GM21360 (cell line): Measurements from ENCODE around the gene ZSCAN1.

Source experiments
- ATAC-seq: cut with Tn5 transposase; IDR thresholded peaks from one replicate; pipeline ENCODE4 v1.9.1; 2021; ENCODE audit warnings: mild to moderate bottlenecking, moderate library complexity; ENCODE audit not compliant: unreplicated experiment

ZSCAN1 gene

DNA sequence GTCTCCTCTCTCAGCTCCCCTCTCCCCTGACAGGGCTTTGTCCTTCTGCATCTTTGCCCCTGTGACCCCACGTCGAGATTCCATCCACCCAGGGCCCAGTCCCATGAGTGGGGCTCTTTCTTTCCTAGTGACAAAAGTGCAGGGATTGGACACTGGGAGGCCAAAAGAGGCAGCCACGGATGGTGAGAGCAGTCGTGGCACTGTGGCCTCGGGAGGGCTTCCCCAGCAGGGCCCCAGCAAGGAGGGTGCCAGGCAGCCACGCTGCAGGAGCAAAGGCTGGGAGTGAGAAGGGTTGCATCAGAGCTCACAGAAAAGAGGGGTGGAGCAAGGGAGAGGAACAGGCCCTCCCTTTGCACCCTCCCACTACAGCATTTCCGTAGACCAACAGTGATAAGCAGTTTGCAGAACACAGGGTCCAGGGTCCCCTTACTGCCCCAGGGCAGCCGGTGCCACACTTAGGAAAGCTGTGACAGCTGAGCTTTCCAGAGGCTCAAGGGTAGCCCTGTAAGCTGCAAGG lies 4.9 kb downstream of the ZSCAN1 start:
- ATAC-seq, result no peak

DNA sequence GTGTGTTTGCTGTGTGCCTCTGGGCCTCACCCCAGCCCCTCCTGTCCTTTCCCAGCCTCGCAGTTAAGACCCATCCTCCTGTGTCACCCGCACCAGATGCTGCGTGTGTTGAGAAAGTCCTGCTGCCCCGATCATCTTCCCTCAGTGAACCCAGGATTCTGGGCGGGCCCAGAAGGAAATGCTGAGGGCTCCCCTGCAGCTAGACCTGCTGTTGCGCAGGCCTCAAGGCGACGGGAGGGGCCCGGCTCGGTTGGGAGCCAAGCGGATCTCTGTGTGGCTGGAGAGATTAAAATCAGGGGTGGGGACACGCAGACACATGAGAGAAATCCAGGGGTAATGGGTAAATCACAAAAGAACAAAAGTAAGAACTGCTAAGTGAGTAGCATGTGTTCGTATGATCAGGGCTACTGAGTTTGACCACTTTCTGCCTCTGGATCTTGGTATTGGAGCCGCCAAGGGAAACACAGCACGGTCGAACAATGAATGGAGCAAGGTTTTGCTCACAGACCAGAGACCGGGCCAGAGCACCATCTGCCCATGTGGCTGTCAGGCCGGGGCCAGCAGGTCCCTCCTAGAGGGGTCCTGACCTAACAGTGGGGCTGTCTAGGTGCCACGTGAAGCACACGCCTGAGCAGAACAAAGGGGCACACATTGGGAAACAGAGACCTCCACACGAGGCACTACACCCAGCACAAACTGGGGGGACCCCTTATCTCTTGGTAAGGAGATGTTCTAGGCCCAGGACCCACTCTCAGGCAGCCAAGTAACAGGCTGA lies 7.1 kb downstream of the ZSCAN1 start:
- no peak for ATAC-seq

DNA sequence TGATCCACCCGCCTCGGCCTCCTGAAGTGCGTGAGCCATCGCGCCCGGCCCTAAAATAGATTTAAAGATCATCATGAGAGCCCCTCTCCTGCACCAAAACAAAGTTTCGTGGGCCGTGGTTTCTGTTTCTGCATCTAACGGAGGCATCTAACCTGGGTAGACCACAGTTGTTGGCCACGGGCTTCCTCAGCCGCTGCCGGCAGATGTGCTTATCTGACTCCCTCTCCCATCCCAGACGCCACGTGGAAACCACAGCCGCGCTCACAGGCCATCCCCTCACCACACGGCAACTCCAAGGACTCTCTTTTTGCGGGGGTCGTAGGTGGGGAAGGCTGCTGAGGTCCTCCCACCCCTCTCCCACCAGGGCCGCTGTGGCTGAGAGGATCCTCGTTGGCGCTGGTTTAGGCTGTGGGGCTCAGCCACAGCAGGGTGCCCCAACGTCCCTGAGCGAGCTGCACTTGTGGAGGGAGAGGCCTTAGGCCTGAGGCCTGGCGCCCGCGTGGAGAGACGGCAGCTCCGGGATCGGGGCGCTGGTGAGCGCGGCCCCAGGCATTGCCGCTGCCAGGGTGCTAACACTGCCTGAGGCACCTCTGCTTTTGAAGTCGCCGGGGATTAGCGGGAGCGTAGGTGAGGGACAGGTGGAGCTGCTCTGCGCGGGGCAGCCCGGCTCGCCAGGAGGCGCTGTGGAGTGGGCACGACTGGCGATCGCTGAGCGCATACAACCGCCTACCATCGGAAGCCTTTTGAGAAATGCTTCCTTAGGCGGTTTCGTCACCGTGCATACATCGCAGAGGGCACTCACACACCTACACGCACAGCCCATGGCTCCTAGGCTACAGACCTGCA lies 8.9 kb downstream of the ZSCAN1 start:
- ATAC-seq, result no peak

DNA sequence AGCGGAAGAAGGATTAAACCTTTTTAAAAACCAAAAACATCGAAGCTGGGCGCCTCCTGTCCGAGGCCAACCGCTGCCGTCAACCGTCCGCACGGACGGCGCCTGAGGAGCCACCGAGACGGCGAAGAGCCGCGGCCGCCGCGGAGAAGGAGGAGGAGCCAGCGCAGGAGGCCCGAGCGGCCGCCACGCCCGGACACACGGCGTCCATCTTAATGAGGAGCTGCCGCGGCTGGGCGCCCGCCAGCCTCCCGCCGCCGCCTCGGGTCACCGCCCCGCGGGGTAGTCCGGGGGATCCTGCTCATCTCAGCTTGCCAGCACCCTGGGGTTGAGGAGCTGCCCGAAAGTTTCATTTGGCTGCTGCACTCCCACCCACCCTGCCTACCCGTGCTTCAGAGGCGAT lies 10.6 kb downstream of the ZSCAN1 start:
- ATAC-seq, result no peak

DNA sequence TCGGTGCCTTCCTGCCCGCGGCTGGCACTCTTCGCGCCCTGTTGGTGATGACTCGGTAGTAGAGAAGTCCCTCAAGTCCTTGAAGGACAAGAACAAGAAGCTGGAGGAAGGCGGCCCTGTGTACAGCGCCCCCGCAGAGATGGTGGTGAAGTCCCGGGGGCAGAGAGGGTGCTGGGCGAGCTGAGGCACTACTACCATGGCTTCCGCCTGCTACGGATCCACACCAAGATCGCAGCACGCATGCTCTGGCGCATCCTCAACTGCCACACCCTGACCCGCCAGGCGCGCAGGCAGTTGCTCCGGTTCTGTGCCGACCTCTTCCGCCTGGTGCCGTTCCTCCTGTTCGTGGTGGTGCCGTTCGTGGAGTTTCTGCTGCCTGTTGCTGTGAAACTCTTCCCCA lies 11.1 kb downstream of the ZSCAN1 start:
- ATAC-seq, result no peak

DNA sequence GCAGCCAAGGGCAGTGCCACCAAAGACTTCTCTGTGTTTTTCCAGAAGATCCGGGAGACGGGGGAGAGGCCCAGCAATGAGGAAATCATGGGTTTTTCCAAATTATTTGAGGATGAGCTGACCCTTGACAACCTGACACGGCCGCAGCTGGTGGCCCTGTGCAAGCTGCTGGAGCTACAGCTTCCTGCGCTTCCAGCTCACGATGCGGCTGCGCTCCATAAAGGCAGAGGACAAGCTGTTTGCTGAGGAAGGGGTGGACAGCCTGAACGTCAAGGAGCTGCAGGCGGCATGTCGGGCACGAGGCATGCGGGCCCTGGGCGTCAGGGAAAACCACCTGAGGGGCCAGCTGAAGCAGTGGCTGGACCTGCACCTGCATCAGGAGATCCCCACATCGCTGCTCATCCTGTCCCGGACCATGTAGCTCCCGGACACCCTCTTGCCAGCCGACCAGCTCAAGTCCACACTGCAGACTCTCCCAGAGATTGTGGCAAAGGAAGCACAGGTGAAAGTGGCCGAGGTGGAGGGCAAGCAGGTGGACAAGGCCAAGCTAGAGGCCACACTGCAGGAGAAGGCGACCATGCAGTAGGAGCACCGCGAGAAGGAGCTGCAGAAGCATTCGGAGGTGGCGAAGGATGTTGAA lies 11.7 kb downstream of the ZSCAN1 start:
- no peak for ATAC-seq

DNA sequence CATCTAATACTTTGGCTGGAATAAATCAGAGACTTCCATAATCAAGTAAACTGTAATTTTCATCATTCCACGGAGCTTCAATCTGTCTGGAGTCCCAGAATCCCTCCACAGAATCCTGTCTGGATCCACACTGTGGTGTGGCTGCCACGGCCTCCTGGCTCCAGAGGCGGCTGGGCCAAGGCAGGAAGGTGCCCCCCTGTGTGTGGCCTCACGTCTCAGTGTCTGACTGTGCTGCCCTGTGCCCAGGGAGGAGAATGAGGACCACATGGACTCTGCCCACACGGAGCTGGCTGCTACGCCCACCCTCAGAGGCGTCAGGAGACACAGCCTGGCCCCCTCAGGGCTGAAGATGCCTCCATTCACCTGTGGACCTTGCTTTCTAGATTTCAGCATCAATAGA lies 13.0 kb downstream of the ZSCAN1 start:
- ATAC-seq, result no peak

DNA sequence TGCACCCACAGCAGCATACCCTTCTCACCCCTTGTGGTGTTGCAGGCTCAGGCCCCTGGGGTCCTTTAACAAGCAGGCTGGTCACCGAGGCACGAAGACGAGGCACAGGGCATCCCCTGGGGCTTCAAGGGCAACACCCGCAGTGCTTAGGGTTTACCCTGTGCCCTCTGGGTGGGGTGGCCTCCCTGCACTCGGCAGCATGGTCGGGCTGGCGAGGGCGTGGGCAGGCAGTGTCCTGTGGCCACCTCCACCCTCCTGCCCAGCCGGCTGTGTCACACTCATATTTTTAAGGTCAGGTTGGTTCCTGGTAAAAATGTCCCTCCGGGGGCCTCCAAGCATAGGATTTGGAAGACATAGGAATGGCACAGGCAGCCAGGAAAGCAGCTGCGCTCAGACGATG lies 13.8 kb downstream of the ZSCAN1 start:
- ATAC-seq, result no peak

DNA sequence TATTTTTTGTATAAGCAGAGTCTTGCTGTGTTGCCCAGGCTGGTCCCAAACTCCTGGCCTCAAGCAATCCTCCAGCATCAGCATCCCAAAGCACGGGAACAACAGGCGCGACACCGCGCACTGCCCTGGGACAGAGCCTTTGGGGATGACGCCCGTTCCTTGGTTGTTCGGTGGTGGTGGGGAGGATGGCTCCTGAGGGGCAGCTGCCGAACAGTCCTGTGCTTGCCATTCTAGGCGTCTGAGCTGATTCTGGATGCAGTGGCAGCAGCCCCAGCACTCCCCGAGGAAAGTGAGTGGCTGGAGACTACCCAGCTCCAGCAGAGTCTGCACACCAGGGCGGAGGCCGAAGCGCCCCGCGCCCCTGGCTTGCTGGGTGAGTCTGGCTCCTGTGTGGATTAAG lies 18.4 kb downstream of the ZSCAN1 start:
- no peak for ATAC-seq

DNA sequence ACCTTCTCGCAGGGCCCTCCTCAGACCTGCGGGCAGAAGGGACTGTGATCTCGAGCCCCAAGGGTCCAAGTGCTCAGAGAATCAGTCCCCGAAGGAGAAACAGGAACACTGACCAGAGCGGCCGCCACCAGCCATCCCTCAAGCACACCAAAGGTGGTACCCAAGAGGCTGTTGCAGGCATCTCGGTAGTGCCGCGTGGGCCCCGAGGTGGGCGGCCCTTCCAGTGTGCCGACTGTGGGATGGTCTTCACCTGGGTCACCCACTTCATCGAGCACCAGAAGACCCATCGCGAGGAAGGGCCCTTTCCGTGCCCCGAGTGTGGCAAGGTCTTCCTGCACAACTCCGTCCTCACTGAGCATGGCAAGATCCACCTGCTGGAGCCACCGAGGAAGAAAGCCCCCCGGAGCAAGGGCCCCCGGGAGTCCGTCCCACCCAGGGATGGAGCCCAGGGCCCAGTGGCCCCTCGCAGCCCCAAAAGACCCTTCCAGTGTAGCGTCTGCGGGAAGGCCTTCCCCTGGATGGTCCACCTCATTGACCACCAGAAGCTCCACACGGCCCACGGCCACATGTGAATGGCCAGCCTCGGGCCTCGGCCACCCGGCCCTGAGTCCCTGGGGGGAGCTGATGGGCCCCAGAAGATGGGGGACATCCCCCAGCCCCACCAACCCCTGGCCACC lies 19.8 kb downstream of the ZSCAN1 start:
- ATAC-seq, result no peak

DNA sequence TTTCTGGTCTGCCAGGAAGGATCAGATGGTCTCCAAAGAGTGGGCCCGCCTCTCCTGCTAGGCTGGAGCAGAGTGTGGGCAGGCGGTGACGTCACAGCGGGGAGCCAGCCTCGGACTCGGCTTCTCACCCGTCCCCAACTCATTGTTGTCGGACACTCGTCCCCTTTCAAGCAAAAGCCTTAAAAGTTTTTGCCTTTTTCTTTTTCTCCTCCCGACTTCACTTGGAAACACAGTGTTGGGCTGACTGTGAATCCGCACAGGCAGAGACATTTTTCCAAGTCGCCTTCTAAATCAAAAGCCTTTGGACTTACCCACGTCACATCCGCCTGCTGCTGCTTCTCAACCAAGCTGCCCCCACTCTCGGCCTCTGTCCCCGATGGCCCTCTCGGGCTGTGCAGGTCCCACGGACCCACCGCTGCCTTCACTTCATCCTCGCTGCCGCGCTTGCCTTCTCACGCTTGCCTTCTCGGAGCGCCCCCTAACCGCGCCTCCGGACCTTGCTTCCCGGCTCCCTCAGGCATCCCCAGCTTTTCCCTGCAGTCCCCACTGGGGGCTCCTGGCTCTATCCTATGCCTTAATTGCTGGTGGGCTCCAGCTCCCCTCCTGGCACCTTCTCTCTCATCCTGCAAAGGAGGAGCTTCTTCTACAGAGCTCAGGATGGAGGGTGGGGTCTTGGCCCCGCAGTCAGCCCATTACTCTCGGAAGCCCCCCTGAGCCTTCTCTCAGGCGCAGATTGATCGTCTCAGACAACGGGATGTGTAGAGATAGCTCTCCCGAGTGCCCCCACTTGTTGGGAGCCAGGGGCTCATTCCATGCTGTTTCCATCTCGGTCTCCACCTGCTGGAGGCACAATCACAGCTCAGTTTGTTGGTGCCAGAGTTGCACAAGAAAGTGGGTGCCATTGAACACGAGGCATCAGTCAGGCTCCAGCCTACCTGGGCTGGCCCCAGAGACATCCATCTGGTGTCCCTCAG lies 21.4 kb downstream of the ZSCAN1 start:
- ATAC-seq, result no peak

DNA sequence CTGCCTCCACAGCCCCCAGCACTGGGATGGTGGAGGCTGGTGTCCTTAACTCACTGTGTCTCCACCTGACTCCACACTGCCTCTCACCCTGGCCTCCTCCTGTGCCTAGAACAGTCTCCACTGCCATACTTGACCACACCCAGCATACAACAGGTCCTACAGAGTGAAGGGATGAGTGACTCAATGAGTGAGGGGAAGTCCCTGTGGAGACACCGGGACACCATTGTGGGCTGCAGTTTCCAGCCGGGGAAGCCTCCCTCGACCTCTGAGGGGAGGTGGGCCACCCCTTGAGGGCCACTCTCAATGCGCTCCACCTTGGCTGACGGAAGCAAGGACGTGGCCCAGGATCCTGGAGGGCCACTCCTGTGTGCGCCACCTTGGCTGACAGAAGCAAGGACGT lies 22.4 kb downstream of the ZSCAN1 start:
- no peak for ATAC-seq

DNA sequence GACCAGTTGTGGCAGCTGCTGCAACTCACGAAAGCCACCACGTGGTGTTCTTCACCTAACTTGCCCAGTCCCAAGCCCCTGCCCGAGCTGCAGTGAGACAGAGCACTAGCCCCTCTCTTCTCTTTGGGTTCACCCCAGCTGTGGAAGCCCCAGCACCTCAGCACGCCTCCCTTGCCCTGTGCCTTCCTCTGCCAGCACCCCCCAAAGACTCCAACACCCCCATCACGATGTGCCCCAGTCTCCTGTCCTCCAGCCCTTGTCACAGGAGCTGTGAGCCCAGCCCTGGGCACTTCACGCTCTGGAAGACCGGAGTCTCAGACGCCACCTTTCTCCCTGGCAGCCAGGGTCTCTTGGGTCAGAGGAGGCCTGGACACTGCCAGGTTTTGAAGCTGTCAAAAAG lies 23.0 kb downstream of the ZSCAN1 start:
- no peak for ATAC-seq

DNA sequence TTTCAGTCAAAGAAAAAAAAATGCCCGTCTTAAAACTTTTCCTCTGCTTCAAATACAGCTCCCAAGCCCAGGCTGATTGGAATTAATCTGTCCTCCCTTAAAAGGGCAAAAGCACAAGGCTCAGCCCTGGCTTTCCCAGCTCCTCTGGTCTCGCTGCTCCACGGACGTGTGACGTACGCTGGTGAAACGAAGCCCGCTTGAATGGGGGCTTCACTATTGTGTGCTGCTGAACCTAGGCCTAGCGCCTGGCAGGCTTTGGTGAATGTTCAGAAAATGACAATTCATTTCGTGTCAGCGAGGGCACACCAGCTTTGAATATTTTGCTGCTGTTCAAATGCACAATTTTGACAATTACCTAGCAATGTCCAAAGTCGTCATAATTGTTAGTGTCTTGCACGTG lies 24.6 kb downstream of the ZSCAN1 start:
- ATAC-seq, result no peak

DNA sequence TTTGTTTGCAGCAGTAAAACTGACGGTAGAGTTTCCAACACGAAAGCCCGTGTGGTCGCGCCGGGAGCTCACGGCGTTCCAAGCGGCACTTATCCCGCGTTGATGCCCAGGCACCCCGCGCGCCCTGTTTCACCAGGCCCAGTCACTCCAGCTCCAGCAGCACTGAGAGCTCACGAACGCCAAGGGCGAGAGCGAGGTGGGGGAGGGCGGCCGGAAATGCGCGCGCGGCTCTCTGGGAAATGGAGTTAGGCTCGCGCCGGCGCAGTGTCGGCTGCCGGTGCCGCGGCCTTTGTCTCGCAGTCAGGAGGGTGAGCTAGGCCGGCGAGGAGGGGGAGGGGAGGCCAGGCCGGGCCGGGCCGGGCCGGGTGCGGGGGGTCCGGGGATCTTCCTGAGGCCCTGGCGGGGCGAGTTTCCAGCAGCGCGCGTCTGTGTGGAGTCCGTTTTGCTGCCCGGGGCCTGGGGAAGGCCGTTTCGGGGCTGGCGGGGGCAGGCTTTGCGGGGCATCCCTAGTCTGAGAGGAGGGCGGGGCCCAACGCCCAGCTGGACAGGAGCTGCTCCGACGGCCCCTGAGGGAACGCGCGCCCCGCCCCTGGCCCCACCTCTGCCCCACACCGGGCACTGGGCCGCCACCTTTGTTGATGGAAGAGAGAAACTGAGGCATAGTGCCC lies 25.3 kb downstream of the ZSCAN1 start, which contains the start of gene ZNF135:
ZNF135 (plus strand) TSS at position 280 of the 668 bp plus-strand sequence. CDS start 721 bp downstream, outside the sequence.
- ATAC-seq, result no peak

DNA sequence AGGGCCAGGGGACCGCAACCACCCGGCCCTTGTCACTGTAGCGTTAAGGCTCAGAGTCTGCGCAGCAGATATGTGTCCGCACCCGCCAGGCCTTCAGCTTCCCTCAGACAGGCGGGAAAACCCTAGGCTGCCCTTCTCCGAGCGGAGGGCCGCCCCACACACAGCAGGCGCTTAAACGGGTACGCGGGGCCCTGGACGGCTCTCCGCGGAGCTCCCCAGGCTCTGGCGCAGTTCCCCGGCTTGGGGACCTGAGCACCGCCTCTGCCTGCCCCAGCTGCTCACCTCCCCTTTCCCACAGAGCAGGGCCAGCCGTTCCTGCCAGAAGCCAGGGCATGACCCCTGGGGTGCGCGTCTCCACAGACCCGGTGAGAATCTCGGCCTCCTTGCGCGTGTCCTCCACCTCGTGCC lies 25.9 kb downstream of the ZSCAN1 start:
- ATAC-seq, result no peak

DNA sequence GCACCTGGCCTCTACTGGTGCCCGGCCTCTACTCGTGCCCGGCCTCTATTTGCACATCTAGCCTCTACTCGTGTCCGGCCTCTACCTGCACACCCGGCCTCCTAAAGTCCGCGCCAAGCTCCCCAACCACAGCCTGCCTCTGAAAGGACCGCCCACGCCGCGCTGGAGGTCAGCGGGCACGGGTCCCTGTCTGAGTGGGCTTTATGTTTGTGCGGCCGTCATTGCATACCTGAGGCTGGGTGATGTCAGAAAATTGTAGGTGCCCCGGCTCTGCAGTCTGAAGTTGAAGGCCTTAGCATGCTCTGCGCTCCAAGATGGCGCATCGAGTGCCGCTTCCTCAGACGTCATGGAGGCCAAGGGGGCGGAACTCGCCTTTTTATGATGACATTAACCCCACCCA lies 26.4 kb downstream of the ZSCAN1 start:
- no peak for ATAC-seq

DNA sequence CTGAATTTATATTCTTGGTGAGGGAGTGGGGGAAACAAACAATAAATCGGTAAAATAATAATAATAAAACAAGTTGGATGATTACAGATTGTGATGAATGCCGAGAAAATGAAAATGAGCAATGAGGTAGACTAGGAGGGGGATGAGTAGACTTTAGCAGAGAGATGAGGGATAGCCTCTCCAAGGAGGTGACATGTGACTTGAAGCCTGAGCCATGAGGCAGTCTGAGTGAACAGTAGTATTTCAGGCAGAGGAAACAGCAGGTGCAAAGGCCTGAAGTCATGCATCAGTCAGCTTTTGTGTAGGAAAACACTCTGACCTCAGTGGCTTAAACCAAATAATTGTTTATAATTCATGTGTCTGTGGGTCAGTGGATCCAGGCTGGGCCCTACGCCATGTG lies 29.9 kb downstream of the ZSCAN1 start:
- ATAC-seq, result no peak

DNA sequence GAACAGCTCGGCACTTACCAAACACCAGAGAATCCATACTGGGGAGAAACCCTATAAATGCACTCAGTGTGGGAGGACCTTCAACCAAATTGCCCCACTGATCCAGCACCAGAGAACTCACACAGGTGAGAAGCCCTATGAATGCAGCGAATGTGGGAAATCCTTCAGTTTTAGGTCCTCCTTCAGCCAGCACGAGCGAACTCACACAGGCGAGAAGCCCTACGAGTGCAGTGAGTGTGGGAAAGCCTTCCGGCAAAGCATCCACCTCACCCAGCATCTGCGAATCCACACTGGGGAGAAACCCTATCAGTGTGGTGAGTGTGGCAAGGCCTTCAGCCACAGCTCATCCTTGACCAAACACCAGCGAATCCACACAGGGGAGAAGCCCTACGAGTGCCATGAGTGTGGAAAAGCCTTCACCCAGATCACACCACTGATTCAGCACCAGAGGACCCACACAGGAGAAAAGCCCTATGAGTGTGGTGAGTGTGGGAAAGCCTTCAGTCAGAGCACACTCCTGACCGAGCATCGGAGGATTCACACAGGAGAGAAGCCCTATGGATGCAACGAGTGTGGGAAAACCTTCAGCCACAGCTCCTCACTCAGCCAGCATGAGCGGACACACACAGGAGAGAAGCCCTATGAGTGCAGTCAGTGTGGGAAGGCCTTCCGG lies 33.6 kb downstream of the ZSCAN1 start:
- ATAC-seq, result no peak
